HTERT RPE-1 (cell line): ENCODE data around the gene MPZL2.
"Not testable (repeated sequence)": the region's sequence is repeated elsewhere in the genome, so short reads cannot be mapped to it uniquely, and the experiment has no call there.

ENCODE experiments used
- in situ Hi-C: fragments of 300-500 bp; cut with MboI; formaldehyde crosslinking; loops from 4 replicates; pipeline ENCODE4 v1.14.3; 2020; ENCODE audit warnings: low sequenced_read_pairs

The MPZL2 gene

GRCh38 chr11:118263695-118264568 lies at the start of gene MPZL2:
TSS of gene MPZL2 (minus strand) at chr11:118264297. CDS start at chr11:118264153, 144 bp downstream.
- in situ Hi-C loops, result no loop called here

- in situ Hi-C loops, result no loop called here
Observed at GRCh38 chr11:118313242-118313641, 49.1 kb upstream of the MPZL2 start.

- in situ Hi-C loops, result no loop called here
Observed at GRCh38 chr11:118312328-118312727, 48.2 kb upstream of the MPZL2 start.

GRCh38 chr11:118311518-118311917 lies 47.4 kb upstream of the MPZL2 start:
- in situ Hi-C loops, result no loop called here

- in situ Hi-C loops, result no loop called here
Observed at GRCh38 chr11:118310781-118311485, 46.8 kb upstream of the MPZL2 start.

- in situ Hi-C loops, result no loop called here
Observed at GRCh38 chr11:118310271-118310670, 46.2 kb upstream of the MPZL2 start.

GRCh38 chr11:118308995-118309528 lies 45.0 kb upstream of the MPZL2 start:
- in situ Hi-C loops, result not testable (repeated sequence)

GRCh38 chr11:118306556-118306955 lies 42.5 kb upstream of the MPZL2 start:
- in situ Hi-C loops, result no loop called here

- in situ Hi-C loops, result no loop called here
Observed at GRCh38 chr11:118305726-118306125, 41.6 kb upstream of the MPZL2 start.

GRCh38 chr11:118304568-118305248 lies 40.6 kb upstream of the MPZL2 start, which contains the start of gene CD3E:
TSS of gene CD3E (plus strand) at chr11:118304730. CDS start at chr11:118304953, 223 bp downstream.
- in situ Hi-C loops, result no loop called here

GRCh38 chr11:118304227-118304567 lies 40.1 kb upstream of the MPZL2 start:
- in situ Hi-C loops, result no loop called here

GRCh38 chr11:118301600-118302195 lies 37.6 kb upstream of the MPZL2 start:
- in situ Hi-C loops, result no loop called here

GRCh38 chr11:118295815-118296454 lies 31.8 kb upstream of the MPZL2 start:
- in situ Hi-C loops, result no loop called here

- in situ Hi-C loops, result no loop called here
Observed at GRCh38 chr11:118295199-118295598, 31.1 kb upstream of the MPZL2 start.

- in situ Hi-C loops, result no loop called here
Observed at GRCh38 chr11:118294053-118294452, 30.0 kb upstream of the MPZL2 start.

GRCh38 chr11:118291477-118292135 lies 27.5 kb upstream of the MPZL2 start:
- in situ Hi-C loops, result no loop called here

GRCh38 chr11:118290923-118291322 lies 26.8 kb upstream of the MPZL2 start:
- in situ Hi-C loops, result no loop called here

- in situ Hi-C loops, result no loop called here
Observed at GRCh38 chr11:118289401-118289800, 25.3 kb upstream of the MPZL2 start.

- in situ Hi-C loops, result no loop called here
Observed at GRCh38 chr11:118287006-118287405, 22.9 kb upstream of the MPZL2 start.

- in situ Hi-C loops, result no loop called here
Observed at GRCh38 chr11:118286545-118286944, 22.4 kb upstream of the MPZL2 start.
